H1 (cell line): ENCODE results near the gene ITPK1. TPM values are rescaled to one million over a fixed set of nuclear protein-coding genes. Genes with fewer than 3 reads are reported as not detected.

Source experiments
- CTCF ChIA-PET: fragments of 300-600 bp; sonication (Branson Sonifier 250); formaldehyde crosslinking; loops from one replicate; lab custom pipeline; 2021; ENCODE audit not compliant: partially characterized antibody; lab: Charles Lee
- POLR2A ChIA-PET: fragments of 300-600 bp; sonication (Branson Sonifier 250); formaldehyde crosslinking; loops from one replicate; lab custom pipeline; 2021; ENCODE audit warnings: inconsistent platforms; ENCODE audit not compliant: partially characterized antibody; lab: Charles Lee
- DNase-seq, 2 experiments: peaks; one replicate each; pipeline versions ENCODE4 v3.0.0 to v3.0.0-alpha.2; 2010 to 2022; ENCODE audit warnings: low spot score in 2 of 2, low read depth in 1 of 2, mixed read lengths in 1 of 2
- FAIRE-seq: peaks from 2 replicates; lab custom pipeline; 2011; peaks lifted over from hg19 to GRCh38; lab: Jason Lieb, UNC
- H2AFZ ChIP-seq: 2 replicates; pipeline ENCODE4 v1.8.1; 2012; ENCODE audit warnings: low read length, inconsistent platforms
- H2AK5ac ChIP-seq: 2 replicates; pipeline ENCODE4 v1.6.1; 2013; ENCODE audit warnings: low read depth, low read length
- H2BK120ac ChIP-seq: replicated peaks from 2 replicates; pipeline ENCODE3; 2013; ENCODE audit warnings: low read depth, low read length, inconsistent platforms
- H2BK12ac ChIP-seq: 2 replicates; pipeline ENCODE4 v1.6.1; 2013; ENCODE audit warnings: low read depth, low read length
- H2BK15ac ChIP-seq: 2 replicates; pipeline ENCODE4 v1.6.1; 2013; ENCODE audit warnings: low read length
- H2BK20ac ChIP-seq: 2 replicates; pipeline ENCODE4 v1.6.1; 2013; ENCODE audit warnings: low read length
- H2BK5ac ChIP-seq: 2 replicates; pipeline ENCODE4 v1.6.1; 2013; ENCODE audit warnings: low read depth, low read length
- H3K14ac ChIP-seq: 2 replicates; pipeline ENCODE4 v1.6.1; 2013; ENCODE audit warnings: inconsistent platforms; ENCODE audit not compliant: insufficient read length
- H3K18ac ChIP-seq: 2 replicates; pipeline ENCODE4 v1.6.1; 2013; ENCODE audit warnings: low read length; ENCODE audit errors: extremely low read depth
- H3K23ac ChIP-seq: 2 replicates; pipeline ENCODE4 v1.6.1; 2013; ENCODE audit warnings: inconsistent platforms; ENCODE audit not compliant: insufficient read length
- H3K23me2 ChIP-seq: 2 replicates; pipeline ENCODE4 v1.6.1; 2013; ENCODE audit warnings: low read depth, low read length
- H3K27ac ChIP-seq: 2 replicates; pipeline ENCODE4 v1.6.1; 2011; ENCODE audit warnings: low read depth, low read length, inconsistent platforms
- H3K27me3 ChIP-seq, 4 experiments: replicated peaks in 1 of 4; 1 replicate in 1 of 4; 2 replicates in 3 of 4; pipeline versions ENCODE4 v1.6.1 to v1.8.1; 2011 to 2013; ENCODE audit warnings: low read length in 3 of 4, mild to moderate bottlenecking in 3 of 4, inconsistent platforms in 2 of 4, mixed read lengths in 2 of 4, moderate library complexity in 1 of 4; ENCODE audit not compliant: control insufficient read depth in 3 of 4, insufficient read depth in 3 of 4; ENCODE audit errors: extremely low read depth in 1 of 4
- H3K36me3 ChIP-seq, 4 experiments: 2 replicates each; pipeline versions ENCODE4 v1.6.1 to v1.8.1; 2011 to 2013; ENCODE audit warnings: mild to moderate bottlenecking in 4 of 4, low read length in 3 of 4, moderate library complexity in 2 of 4, control low read depth in 1 of 4, inconsistent platforms in 1 of 4; ENCODE audit not compliant: insufficient read depth in 4 of 4, control insufficient read depth in 2 of 4
- H3K4ac ChIP-seq: replicated peaks from 2 replicates; pipeline ENCODE3; 2013; ENCODE audit warnings: low read length, low read depth, mixed read lengths, inconsistent platforms; ENCODE audit not compliant: insufficient read length
- H3K4me1 ChIP-seq, 4 experiments: replicated peaks in 1 of 4; 1 replicate in 1 of 4; 2 replicates in 3 of 4; pipeline versions ENCODE4 v1.6.1 to v1.8.1; 2011 to 2013; ENCODE audit warnings: low read length in 3 of 4, inconsistent platforms in 2 of 4, mixed read lengths in 1 of 4; ENCODE audit not compliant: insufficient read depth in 4 of 4, control insufficient read depth in 3 of 4
- H3K4me2 ChIP-seq, 2 experiments: 2 replicates each; pipeline versions ENCODE4 v1.6.1 to v1.8.1; 2011 to 2013; ENCODE audit warnings: low read depth in 2 of 2, low read length in 2 of 2, control low read depth in 1 of 2, inconsistent platforms in 1 of 2, mild to moderate bottlenecking in 1 of 2; ENCODE audit not compliant: insufficient read depth in 1 of 2
- H3K4me3 ChIP-seq, 4 experiments: fragments of 200-600, 300-600 bp in 1 of 4; sonication (generic), shearing (Covaris generic), sonication (Bioruptor Twin) in 1 of 4; 2 replicates each; pipeline versions ENCODE4 v1.5.1 to v1.8.1; 2011 to 2016; ENCODE audit warnings: low read length in 4 of 4, low read depth in 3 of 4, control low read depth in 2 of 4, inconsistent platforms in 2 of 4, mild to moderate bottlenecking in 2 of 4, mixed read lengths in 1 of 4, moderate library complexity in 1 of 4; ENCODE audit not compliant: insufficient read depth in 2 of 4; ENCODE audit errors: extremely low read depth in 1 of 4
- H3K56ac ChIP-seq: replicated peaks from 2 replicates; pipeline ENCODE3; 2013; ENCODE audit warnings: low read depth, mild to moderate bottlenecking, mixed read lengths, low read length, inconsistent platforms; ENCODE audit not compliant: insufficient read length
- H3K79me1 ChIP-seq: 2 replicates; pipeline ENCODE4 v1.6.1; 2013; ENCODE audit warnings: low read depth, low read length, control low read depth
- H3K79me2 ChIP-seq, 2 experiments: 2 replicates each; pipeline versions ENCODE4 v1.6.1 to v1.8.1; 2012 to 2013; ENCODE audit warnings: low read length in 2 of 2, mild to moderate bottlenecking in 2 of 2, inconsistent platforms in 1 of 2; ENCODE audit not compliant: insufficient read depth in 2 of 2, control insufficient read depth in 1 of 2
- H3K9ac ChIP-seq, 4 experiments: replicated peaks in 1 of 4; 1 replicate in 1 of 4; 2 replicates in 3 of 4; pipeline versions ENCODE4 v1.6.1 to v1.8.1; 2011 to 2013; ENCODE audit warnings: low read depth in 3 of 4, low read length in 3 of 4, control low read depth in 2 of 4, mild to moderate bottlenecking in 2 of 4, moderate library complexity in 2 of 4, inconsistent platforms in 1 of 4; ENCODE audit errors: extremely low read depth in 1 of 4
- H3K9me3 ChIP-seq, 2 experiments: 2 replicates each; pipeline versions ENCODE4 v1.6.1 to v1.8.1; 2012 to 2013; ENCODE audit warnings: mild to moderate bottlenecking in 2 of 2, moderate library complexity in 2 of 2, control low read depth in 1 of 2, inconsistent platforms in 1 of 2, low read depth in 1 of 2, low read length in 1 of 2, mixed read lengths in 1 of 2; ENCODE audit not compliant: insufficient read depth in 2 of 2
- H4K20me1 ChIP-seq, 2 experiments: replicated peaks in 1 of 2; 2 replicates each; pipeline versions ENCODE3 to v1.8.1; 2011 to 2013; ENCODE audit warnings: inconsistent platforms in 2 of 2, low read length in 2 of 2, mild to moderate bottlenecking in 1 of 2; ENCODE audit not compliant: insufficient read depth in 2 of 2, control insufficient read depth in 1 of 2
- H4K5ac ChIP-seq: 2 replicates; pipeline ENCODE4 v1.6.1; 2013; ENCODE audit warnings: low read length, low read depth, mixed read lengths, inconsistent platforms; ENCODE audit not compliant: insufficient read length
- H4K8ac ChIP-seq: 2 replicates; pipeline ENCODE4 v1.8.0; 2013; ENCODE audit warnings: mild to moderate bottlenecking, moderate library complexity, low read length, inconsistent platforms; ENCODE audit not compliant: insufficient read depth; ENCODE audit errors: extremely low read depth
- H4K91ac ChIP-seq: replicated peaks from 2 replicates; pipeline ENCODE3; 2013; ENCODE audit warnings: low read length, mixed read lengths, inconsistent platforms; ENCODE audit not compliant: insufficient read length
- CBX8 ChIP-seq: fragments of 300-800, 300-1000 bp; sonication (generic); IDR thresholded peaks from 2 replicates; pipeline ENCODE4 v1.7.1; 2016; ENCODE audit warnings: low read depth, low read length, borderline replicate concordance
- CREB1 ChIP-seq: IDR thresholded peaks from 2 replicates; pipeline ENCODE4 v1.6.1; 2012; ENCODE audit warnings: inconsistent platforms
- CTBP2 ChIP-seq: IDR thresholded peaks from 2 replicates; pipeline ENCODE4 v1.7.0; 2011; ENCODE audit warnings: borderline replicate concordance, mild to moderate bottlenecking, moderate library complexity, mixed read lengths, low read length; ENCODE audit not compliant: insufficient read depth, insufficient read length
- EZH2 ChIP-seq: fragments of 200-600 bp; sonication (generic); IDR thresholded peaks from 2 replicates; pipeline ENCODE4 v1.7.1; 2012; ENCODE audit warnings: low read depth, mild to moderate bottlenecking, moderate library complexity, low read length, inconsistent platforms; ENCODE audit not compliant: severe bottlenecking
- GTF2F1 ChIP-seq: IDR thresholded peaks from 2 replicates; pipeline ENCODE4 v1.6.1; 2012; ENCODE audit warnings: low read depth, low read length, improper control_type of control experiment, borderline replicate concordance
- HDAC2 ChIP-seq, 2 experiments: fragments of 300-600 bp in 1 of 2; sonication (generic) in 1 of 2; IDR thresholded peaks; 2 replicates each; pipeline ENCODE4 v1.6.1; 2011 to 2012; ENCODE audit warnings: low read depth in 2 of 2, low read length in 2 of 2, mild to moderate bottlenecking in 2 of 2, moderate library complexity in 2 of 2, borderline replicate concordance in 1 of 2, inconsistent platforms in 1 of 2
- JUND ChIP-seq: IDR thresholded peaks from 2 replicates; pipeline ENCODE4 v1.6.1; 2011; ENCODE audit warnings: mild to moderate bottlenecking, improper control_type of control experiment, low read length
- KDM4A ChIP-seq: IDR thresholded peaks from one replicate; pipeline ENCODE4 v1.7.1; 2012; ENCODE audit warnings: low read depth, mild to moderate bottlenecking, moderate library complexity, low read length, inconsistent platforms; ENCODE audit not compliant: severe bottlenecking
- MAX ChIP-seq: IDR thresholded peaks from 2 replicates; pipeline ENCODE4 v1.6.1; 2012; ENCODE audit warnings: inconsistent platforms
- POLR2AphosphoS5 ChIP-seq: IDR thresholded peaks from 2 replicates; pipeline ENCODE4 v1.6.1; 2011; ENCODE audit warnings: low read depth, low read length
- SIN3A ChIP-seq, 2 experiments: IDR thresholded peaks in 1 of 2; conservative IDR thresholded peaks in 1 of 2; 2 replicates each; pipeline ENCODE4 v1.6.1; 2011 to 2012; ENCODE audit warnings: low read length in 2 of 2, improper control_type of control experiment in 1 of 2, low read depth in 1 of 2, mild to moderate bottlenecking in 1 of 2
- SIRT6 ChIP-seq: IDR thresholded peaks from one replicate; pipeline ENCODE4 v1.7.1; 2012; ENCODE audit warnings: low read length, inconsistent platforms
- YY1 ChIP-seq: IDR thresholded peaks from 2 replicates; pipeline ENCODE4 v1.6.1; 2011; ENCODE audit warnings: low read depth, mild to moderate bottlenecking, low read length
- polyA plus RNA-seq, 7 experiments: library from polyadenylated mRNA; depleted of rRNA in 3 of 7; stranded (reverse) in 5 of 7; unstranded in 2 of 7; fragments of >200 nt in 5 of 7; fragments of 200-250 nt in 2 of 7; gene quantifications; 1 replicate in 5 of 7; 2 replicates in 1 of 7; 4 replicates in 1 of 7; pipeline versions ENCODE4 v1.2.1 to v1.2.3, GENCODE V29; 2011 to 2013; ENCODE audit warnings: missing spikeins in 2 of 7, mixed read lengths in 2 of 7
- total RNA-seq: library from RNA; stranded (reverse); fragmentation: NEBNext Ultra II Directional; extraction: Animal tissue kit (Norgen Biotek cat#: 25700); gene quantifications from 2 replicates; pipeline ENCODE4 v1.2.1, GENCODE V29; 2021
- TF ChIP-seq, protein P1 (sequence below): IDR thresholded peaks from 2 replicates; pipeline ENCODE4 v1.6.1; 2011; ENCODE audit warnings: low read length, improper control_type of control experiment

Gene ITPK1
- total and polyA plus RNA-seq, 2 of the 8 experiments (the other 6 are each of a cell fraction or from before 2014, with no cell fraction given), result 108 to 143 TPM

DNA sequence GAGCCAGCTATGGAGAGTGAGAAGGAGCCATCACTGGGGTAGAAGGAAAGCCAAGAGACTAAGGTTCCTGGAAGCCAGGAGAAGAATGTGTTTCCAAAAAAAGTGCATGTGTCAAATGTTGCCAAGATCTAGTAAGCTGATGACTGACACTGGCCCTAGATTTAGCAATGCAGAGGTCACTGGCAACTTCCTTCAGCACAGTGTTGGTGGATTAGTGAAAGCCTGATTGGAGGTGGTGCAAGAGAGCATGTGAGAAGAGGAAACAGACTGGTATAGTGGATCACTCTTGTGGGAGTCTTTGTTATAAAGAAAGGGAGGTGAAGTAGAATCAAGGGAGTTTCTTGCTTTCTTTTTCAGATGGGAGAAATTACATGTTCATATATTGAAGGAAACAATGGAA is 226.8 kb downstream of the ITPK1 start:
- Histone ChIP-seq H4K5ac (no peak overlapping the region), H3K79me1 (no peaks in the 10 kb centered on the region), H2BK15ac (no peak overlapping the region), H3K9me3 (no peaks in the 10 kb centered on the region), H2BK20ac (no peak overlapping the region), H3K4me1 (no peaks in the 10 kb centered on the region; a peak in 1 of 7 replicates), H3K18ac (no peak overlapping the region), H3K23me2 (peaks cover 5% of the 10 kb centered on the region; the same call in 1 of the 2 replicates), H4K91ac (no peak overlapping the region), H3K27me3 (no peaks in the 10 kb centered on the region; a peak in 3 of 7 replicates), H3K4ac (no peak overlapping the region), H3K36me3 (no peaks in the 10 kb centered on the region), H3K4me3 (no peak overlapping the region), H4K8ac (no peak overlapping the region), H2BK5ac (no peak overlapping the region), H3K4me2 (no peak overlapping the region), H4K20me1 (no peaks in the 10 kb centered on the region), H3K23ac (no peak overlapping the region), H2AK5ac (no peak overlapping the region), H2BK120ac (no peak overlapping the region), H2BK12ac (no peak overlapping the region), H2AFZ (no peak overlapping the region), H3K9ac (no peak overlapping the region), H3K27ac (no peak overlapping the region), H3K14ac (no peak overlapping the region), H3K56ac (no peak overlapping the region), H3K79me2 (no peaks in the 10 kb centered on the region)
- ChIA-PET POLR2A (no interaction called here), CTCF (interaction anchor here (0.7 to 1.5 kb wide), 2 partner anchors 8 to 53 kb away, joined by 3 to 7 read pairs; no protein-coding TSS in a partner anchor)
- DNase-seq (no peak), FAIRE-seq (no peak)
- TF ChIP-seq SIRT6, result no peak
- no peak for TF ChIP-seq GTF2F1
- no peak for TF ChIP-seq MAX
- no peak for TF ChIP-seq JUND
- TF ChIP-seq SIN3A (conservative IDR thresholded peaks at IDR 0.05 in 1 of 2, IDR thresholded peaks at IDR 0.05 in 1 of 2; ENCODE audit: low read depth in 1 of 2, low read length in 2 of 2), result no peak
- no peak for TF ChIP-seq POLR2AphosphoS5
- no peak for TF ChIP-seq KDM4A
- no peak for TF ChIP-seq HDAC2 (IDR thresholded peaks at IDR 0.05; ENCODE audit: borderline replicate concordance in 1 of 2, low read depth in 2 of 2, low read length in 2 of 2)
- TF ChIP-seq CREB1, result no peak
- TF ChIP-seq EZH2, result no peak
- TF ChIP-seq CTBP2, result no peak
- TF ChIP-seq YY1, result no peak
- TF ChIP-seq, protein P1, sequence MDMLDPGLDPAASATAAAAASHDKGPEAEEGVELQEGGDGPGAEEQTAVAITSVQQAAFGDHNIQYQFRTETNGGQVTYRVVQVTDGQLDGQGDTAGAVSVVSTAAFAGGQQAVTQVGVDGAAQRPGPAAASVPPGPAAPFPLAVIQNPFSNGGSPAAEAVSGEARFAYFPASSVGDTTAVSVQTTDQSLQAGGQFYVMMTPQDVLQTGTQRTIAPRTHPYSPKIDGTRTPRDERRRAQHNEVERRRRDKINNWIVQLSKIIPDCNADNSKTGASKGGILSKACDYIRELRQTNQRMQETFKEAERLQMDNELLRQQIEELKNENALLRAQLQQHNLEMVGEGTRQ, result no peak
- TF ChIP-seq CBX8, result no peak
